K562 (cell line): Measurements from ENCODE around the gene ANXA9. TPM values are rescaled to one million over a fixed set of nuclear protein-coding genes. Genes with fewer than 3 reads are reported as not detected.

Experiments used
- ARNT ChIP-seq, 2 experiments: fragments of 450-650 bp; IDR thresholded peaks; 2 replicates each; pipeline ENCODE4 v1.6.1; 2016; ENCODE audit warnings: mild to moderate bottlenecking in 1 of 2
- FOXP1 ChIP-seq: sonication (generic); formaldehyde crosslinking; IDR thresholded peaks from 2 replicates; pipeline ENCODE4 v1.8.0; 2022; ENCODE audit warnings: mild to moderate bottlenecking, missing genetic modification reagents
- MITF ChIP-seq: IDR thresholded peaks from 2 replicates; pipeline ENCODE4 v1.6.1; 2014; ENCODE audit warnings: antibody characterized with exemption
- MXI1 ChIP-seq: IDR thresholded peaks from 2 replicates; pipeline ENCODE4 v1.6.1; 2011; ENCODE audit warnings: low read depth, mild to moderate bottlenecking, improper control_type of control experiment, low read length
- NFATC3 ChIP-seq: fragments of 450-650 bp; IDR thresholded peaks from 2 replicates; pipeline ENCODE4 v1.6.1; 2017; ENCODE audit warnings: mild to moderate bottlenecking
- RBM25 ChIP-seq: fragments of 200-400 bp; formaldehyde crosslinking; IDR thresholded peaks from 2 replicates; pipeline ENCODE4 v1.6.1; 2018; ENCODE audit warnings: low read length, low read depth, moderate library complexity; ENCODE audit not compliant: severe bottlenecking
- TRIM28 ChIP-seq: fragments of 450-650 bp; IDR thresholded peaks from 2 replicates; pipeline ENCODE4 v1.6.1; 2017
- XRCC4 ChIP-seq: IDR thresholded peaks from one replicate; pipeline ENCODE4 v1.6.1; 2011; ENCODE audit not compliant: insufficient read depth, insufficient read length; ENCODE audit errors: extremely low read depth
- ZBED1 ChIP-seq: IDR thresholded peaks from 2 replicates; pipeline ENCODE4 v1.6.1; 2014
- ZNF134 ChIP-seq: fragments of 250-450 bp; sonication (Bioruptor Pico); conservative IDR thresholded peaks from 2 replicates; pipeline ENCODE4 v1.4.0; 2020
- ZNF197 ChIP-seq: fragments of 200-800 bp; sonication (Bioruptor generic); IDR thresholded peaks from 2 replicates; pipeline ENCODE4 v1.6.1; 2016; ENCODE audit warnings: low read depth, missing genetic modification characterization, missing compliant biosample characterization
- ZNF592 ChIP-seq: fragments of 450-650 bp; IDR thresholded peaks from 2 replicates; pipeline ENCODE4 v1.6.1; 2017; ENCODE audit warnings: antibody characterized with exemption, mild to moderate bottlenecking
- ZSCAN29 ChIP-seq: fragments of 450-650 bp; IDR thresholded peaks from 2 replicates; pipeline ENCODE4 v1.6.1; 2017
- polyA plus RNA-seq, 8 experiments: library from polyadenylated mRNA; depleted of rRNA in 4 of 8; stranded (reverse) in 5 of 8; unstranded in 3 of 8; fragments of >200 nt; fragmentation: Nextera tagmentation in 2 of 8; fragmentation: Illumina TruSeq in 1 of 8; extraction: Ambion mirVana in 2 of 8; extraction: Trizol in 1 of 8; gene quantifications; 2 replicates each; pipeline versions ENCODE4 v1.2.1 to v1.2.3, GENCODE V29; 2011 to 2014; ENCODE audit warnings: inconsistent platforms in 1 of 8, missing spikeins in 1 of 8
- total RNA-seq, 7 experiments: library from RNA; depleted of rRNA in 6 of 7; stranded (reverse); fragments of >200 nt in 6 of 7; fragmentation: Illumina TruSeq in 2 of 7; extraction: Trizol in 2 of 7; gene quantifications; 2 replicates each; pipeline versions ENCODE4 v1.2.1 to v1.2.3, GENCODE V29; 2011 to 2021; ENCODE audit warnings: low replicate concordance in 1 of 7
- TF ChIP-seq, protein P1 (sequence below): sonication (generic); formaldehyde crosslinking; IDR thresholded peaks from 2 replicates; pipeline ENCODE4 v1.4.0; 2020; ENCODE audit warnings: mild to moderate bottlenecking, missing genetic modification reagents
- TF ChIP-seq, protein P2 (sequence below): sonication (generic); formaldehyde crosslinking; IDR thresholded peaks from 2 replicates; pipeline ENCODE4 v1.8.1; 2023; ENCODE audit warnings: mild to moderate bottlenecking, missing genetic modification reagents
- TF ChIP-seq, protein P3 (sequence below): sonication (generic); formaldehyde crosslinking; IDR thresholded peaks from 2 replicates; pipeline ENCODE4 v1.8.1; 2023; ENCODE audit warnings: mild to moderate bottlenecking, missing genetic modification reagents, moderate library complexity

The ANXA9 gene
- total and polyA plus RNA-seq, 9 of the 15 experiments (the other 6 are each of a cell fraction or from before 2014, with no cell fraction given), result 0.24 to 1.6 (median 0.57) TPM

DNA sequence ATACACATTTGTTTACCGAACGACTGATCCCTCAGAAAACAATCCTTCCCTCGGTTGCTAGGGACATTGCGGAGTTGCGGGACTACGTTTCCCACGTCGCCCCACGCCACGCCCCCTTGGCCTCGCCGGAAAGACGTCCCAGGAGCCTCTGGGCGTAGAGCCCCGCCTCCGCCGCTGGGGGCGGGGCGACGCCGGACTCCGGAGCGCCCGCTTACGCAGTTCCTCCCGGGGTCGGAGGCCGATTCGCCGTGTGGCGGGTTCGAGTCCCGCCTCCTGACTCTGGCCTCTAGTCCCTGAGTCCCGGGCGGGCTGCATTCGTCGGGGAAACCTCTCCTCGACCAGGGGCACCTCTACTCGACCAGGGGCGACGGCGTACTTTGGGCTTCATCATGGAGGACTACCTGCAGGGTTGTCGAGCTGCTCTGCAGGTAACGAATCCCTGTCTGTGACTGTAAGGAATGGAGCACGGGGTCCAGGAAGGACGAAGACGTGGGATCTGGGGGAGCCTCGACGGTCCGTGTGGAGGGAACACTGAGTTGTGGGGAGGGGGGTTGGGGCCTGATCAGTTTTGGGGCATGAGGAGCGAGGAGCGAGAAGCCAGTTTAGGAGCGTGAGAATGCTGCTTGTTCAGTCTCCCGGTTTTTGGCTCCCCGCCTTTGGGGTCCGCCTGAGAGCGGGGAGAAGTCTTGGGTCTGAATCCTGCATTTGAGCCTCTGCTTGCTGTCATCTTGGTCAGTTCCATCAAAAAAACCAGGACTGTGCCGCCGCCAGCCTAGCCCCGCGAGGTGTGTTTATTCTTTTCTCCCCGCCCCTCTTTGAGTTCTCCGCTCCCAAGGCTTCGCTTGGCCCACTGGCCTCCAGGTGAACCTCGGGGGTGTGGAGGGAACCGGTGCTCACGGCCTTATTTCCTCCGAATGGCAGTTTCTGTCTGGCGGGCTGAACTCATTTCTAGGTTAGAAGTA, 26.4 kb downstream of the ANXA9 start, which contains the start of gene PRUNE1 (continued):
- TF ChIP-seq, protein P1, sequence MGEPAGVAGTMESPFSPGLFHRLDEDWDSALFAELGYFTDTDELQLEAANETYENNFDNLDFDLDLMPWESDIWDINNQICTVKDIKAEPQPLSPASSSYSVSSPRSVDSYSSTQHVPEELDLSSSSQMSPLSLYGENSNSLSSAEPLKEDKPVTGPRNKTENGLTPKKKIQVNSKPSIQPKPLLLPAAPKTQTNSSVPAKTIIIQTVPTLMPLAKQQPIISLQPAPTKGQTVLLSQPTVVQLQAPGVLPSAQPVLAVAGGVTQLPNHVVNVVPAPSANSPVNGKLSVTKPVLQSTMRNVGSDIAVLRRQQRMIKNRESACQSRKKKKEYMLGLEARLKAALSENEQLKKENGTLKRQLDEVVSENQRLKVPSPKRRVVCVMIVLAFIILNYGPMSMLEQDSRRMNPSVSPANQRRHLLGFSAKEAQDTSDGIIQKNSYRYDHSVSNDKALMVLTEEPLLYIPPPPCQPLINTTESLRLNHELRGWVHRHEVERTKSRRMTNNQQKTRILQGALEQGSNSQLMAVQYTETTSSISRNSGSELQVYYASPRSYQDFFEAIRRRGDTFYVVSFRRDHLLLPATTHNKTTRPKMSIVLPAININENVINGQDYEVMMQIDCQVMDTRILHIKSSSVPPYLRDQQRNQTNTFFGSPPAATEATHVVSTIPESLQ (CRISPR knock-in tag), result no peak
- TF ChIP-seq NFATC3, result no peak
- no peak for TF ChIP-seq ZNF592
- no peak for TF ChIP-seq ZNF197 (CRISPR knock-in tag)
- no peak for TF ChIP-seq RBM25
- TF ChIP-seq MITF, result no peak
- TF ChIP-seq FOXP1 (CRISPR knock-in tag), result peak; percentile 91
- peak; percentile 77 for TF ChIP-seq ZSCAN29
- no peak for TF ChIP-seq XRCC4
- TF ChIP-seq TRIM28, result peak; percentile 55; the same call in 1 of the 2 replicates
- TF ChIP-seq MXI1, result 0 out of 2 replicates have a peak, but pooled peaks have one; percentile 42
- TF ChIP-seq ZBED1, result no peak
- TF ChIP-seq ZNF134 (CRISPR knock-in tag), result no peak
- TF ChIP-seq, protein P2, sequence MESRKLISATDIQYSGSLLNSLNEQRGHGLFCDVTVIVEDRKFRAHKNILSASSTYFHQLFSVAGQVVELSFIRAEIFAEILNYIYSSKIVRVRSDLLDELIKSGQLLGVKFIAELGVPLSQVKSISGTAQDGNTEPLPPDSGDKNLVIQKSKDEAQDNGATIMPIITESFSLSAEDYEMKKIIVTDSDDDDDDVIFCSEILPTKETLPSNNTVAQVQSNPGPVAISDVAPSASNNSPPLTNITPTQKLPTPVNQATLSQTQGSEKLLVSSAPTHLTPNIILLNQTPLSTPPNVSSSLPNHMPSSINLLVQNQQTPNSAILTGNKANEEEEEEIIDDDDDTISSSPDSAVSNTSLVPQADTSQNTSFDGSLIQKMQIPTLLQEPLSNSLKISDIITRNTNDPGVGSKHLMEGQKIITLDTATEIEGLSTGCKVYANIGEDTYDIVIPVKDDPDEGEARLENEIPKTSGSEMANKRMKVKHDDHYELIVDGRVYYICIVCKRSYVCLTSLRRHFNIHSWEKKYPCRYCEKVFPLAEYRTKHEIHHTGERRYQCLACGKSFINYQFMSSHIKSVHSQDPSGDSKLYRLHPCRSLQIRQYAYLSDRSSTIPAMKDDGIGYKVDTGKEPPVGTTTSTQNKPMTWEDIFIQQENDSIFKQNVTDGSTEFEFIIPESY, result no peak
- TF ChIP-seq, protein P3, sequence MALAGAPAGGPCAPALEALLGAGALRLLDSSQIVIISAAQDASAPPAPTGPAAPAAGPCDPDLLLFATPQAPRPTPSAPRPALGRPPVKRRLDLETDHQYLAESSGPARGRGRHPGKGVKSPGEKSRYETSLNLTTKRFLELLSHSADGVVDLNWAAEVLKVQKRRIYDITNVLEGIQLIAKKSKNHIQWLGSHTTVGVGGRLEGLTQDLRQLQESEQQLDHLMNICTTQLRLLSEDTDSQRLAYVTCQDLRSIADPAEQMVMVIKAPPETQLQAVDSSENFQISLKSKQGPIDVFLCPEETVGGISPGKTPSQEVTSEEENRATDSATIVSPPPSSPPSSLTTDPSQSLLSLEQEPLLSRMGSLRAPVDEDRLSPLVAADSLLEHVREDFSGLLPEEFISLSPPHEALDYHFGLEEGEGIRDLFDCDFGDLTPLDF (CRISPR knock-in tag), result no peak
- peak; percentile 29 to 56; a peak in 1 of 4 replicates for TF ChIP-seq ARNT (IDR thresholded peaks at IDR 0.05)
